SW 1271 (cell line): ENCODE results near the gene LGALS3BP.

Experiments used
- DNase-seq, 2 experiments: peaks; one replicate each; lab custom pipeline; 2025; lab: John Stamatoyannopoulos, UW

LGALS3BP gene

GRCh38 chr17:79012563-79013134 lies 32.9 kb upstream of the LGALS3BP start:
- DNase-seq, result no peak

GRCh38 chr17:79011451-79012147 lies 31.9 kb upstream of the LGALS3BP start:
- peak in 1 of 2 experiments; percentile 48 for DNase-seq

- DNase-seq, result no peak
Measured at GRCh38 chr17:79010304-79010646, 30.6 kb upstream of the LGALS3BP start.

- peak; percentile 69 to 74 for DNase-seq
Measured at GRCh38 chr17:79009397-79010303, 29.9 kb upstream of the LGALS3BP start, which contains the start of gene CANT1. Gene CANT1 (minus strand): TSS chr17:79009764. CDS start chr17:78997622, 12,142 bp downstream.

- DNase-seq, result no peak
Measured at GRCh38 chr17:79008666-79009387, 29.1 kb upstream of the LGALS3BP start.

GRCh38 chr17:79007504-79008381 lies 28.0 kb upstream of the LGALS3BP start:
- no peak for DNase-seq

GRCh38 chr17:79006794-79007503 lies 27.2 kb upstream of the LGALS3BP start:
- no peak for DNase-seq

- DNase-seq, result no peak
Measured at GRCh38 chr17:79006046-79006445, 26.3 kb upstream of the LGALS3BP start.

GRCh38 chr17:79005063-79005861 lies 25.5 kb upstream of the LGALS3BP start:
- no peak for DNase-seq

GRCh38 chr17:79003661-79004411 lies 24.1 kb upstream of the LGALS3BP start:
- DNase-seq, result no peak

- DNase-seq, result no peak
Measured at GRCh38 chr17:79002796-79003593, 23.3 kb upstream of the LGALS3BP start.

GRCh38 chr17:79002291-79002690 lies 22.6 kb upstream of the LGALS3BP start:
- DNase-seq, result no peak

GRCh38 chr17:79001190-79002020 lies 21.7 kb upstream of the LGALS3BP start:
- no peak for DNase-seq

GRCh38 chr17:79000396-79001189 lies 20.9 kb upstream of the LGALS3BP start:
- DNase-seq, result no peak

- no peak for DNase-seq
Measured at GRCh38 chr17:78999947-79000395, 20.2 kb upstream of the LGALS3BP start.
